ENCODE measurements around the gene DENND4C. TPM values are rescaled to one million over a fixed set of nuclear protein-coding genes. Genes with fewer than 3 reads are reported as not detected.
"Not testable (repeated sequence)": the region's sequence is repeated elsewhere in the genome, so short reads cannot be mapped to it uniquely, and the experiment has no call there.

Gene DENND4C
- total RNA-seq, 1 donor from 2014 or later = 41.7 TPM

DNA sequence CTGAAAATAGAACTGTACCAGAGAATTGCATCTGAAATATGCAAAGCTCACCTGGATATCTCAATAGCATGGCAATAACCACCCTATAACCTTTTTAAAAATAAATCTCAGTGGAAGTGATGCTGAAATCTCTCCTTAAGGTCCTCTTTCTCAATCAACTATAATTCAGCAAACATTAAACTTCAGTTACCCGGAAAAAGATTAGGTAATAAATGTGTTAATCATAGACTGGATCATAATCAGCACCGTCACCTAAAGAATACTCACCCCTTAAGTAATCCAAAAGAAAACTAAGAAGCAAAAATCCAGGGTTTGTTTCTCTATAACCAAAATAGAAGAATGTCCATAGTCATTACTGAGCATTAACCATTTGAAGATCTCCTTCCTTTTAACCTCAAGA is 44.3 kb upstream of the DENND4C start:
- H3K27me3 ChIP-seq (ENCODE audit: control insufficient read depth, insufficient read depth, low read length) = no peaks in the 10 kb centered on the region
- H3K36me3 ChIP-seq (ENCODE audit: control insufficient read depth, insufficient read depth, low read length) = no peaks in the 10 kb centered on the region
- TF ChIP-seq, protein P1, sequence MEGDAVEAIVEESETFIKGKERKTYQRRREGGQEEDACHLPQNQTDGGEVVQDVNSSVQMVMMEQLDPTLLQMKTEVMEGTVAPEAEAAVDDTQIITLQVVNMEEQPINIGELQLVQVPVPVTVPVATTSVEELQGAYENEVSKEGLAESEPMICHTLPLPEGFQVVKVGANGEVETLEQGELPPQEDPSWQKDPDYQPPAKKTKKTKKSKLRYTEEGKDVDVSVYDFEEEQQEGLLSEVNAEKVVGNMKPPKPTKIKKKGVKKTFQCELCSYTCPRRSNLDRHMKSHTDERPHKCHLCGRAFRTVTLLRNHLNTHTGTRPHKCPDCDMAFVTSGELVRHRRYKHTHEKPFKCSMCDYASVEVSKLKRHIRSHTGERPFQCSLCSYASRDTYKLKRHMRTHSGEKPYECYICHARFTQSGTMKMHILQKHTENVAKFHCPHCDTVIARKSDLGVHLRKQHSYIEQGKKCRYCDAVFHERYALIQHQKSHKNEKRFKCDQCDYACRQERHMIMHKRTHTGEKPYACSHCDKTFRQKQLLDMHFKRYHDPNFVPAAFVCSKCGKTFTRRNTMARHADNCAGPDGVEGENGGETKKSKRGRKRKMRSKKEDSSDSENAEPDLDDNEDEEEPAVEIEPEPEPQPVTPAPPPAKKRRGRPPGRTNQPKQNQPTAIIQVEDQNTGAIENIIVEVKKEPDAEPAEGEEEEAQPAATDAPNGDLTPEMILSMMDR (IDR thresholded peaks at IDR 0.05; ENCODE audit: insufficient read depth, low read length, poor library complexity, severe bottlenecking) = no peak
- DNase-seq (ENCODE audit: low read depth) = no peak
- no peak overlapping the region for H3K4me3 ChIP-seq (ENCODE audit: low read depth, low read length)

DNA sequence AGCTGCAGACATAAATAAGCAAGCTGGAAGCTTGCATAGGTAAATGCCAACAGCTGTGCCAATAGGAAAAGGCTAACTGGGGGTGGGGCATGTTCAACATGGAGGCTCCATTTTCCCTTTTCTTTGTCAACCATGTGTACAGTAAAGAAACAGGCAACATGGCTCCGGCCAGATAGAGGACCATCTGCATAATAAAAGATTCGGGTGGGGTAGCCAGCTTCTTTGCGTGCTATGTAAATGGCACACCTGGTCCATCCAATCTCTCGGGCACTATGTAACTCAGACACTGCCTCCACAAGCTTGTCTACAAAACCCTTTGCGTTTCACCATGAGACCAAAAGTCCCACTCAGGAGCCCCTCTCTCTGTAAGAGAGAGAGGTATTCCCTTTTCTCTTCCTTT is 41.7 kb upstream of the DENND4C start:
- TF ChIP-seq, protein P1 (IDR thresholded peaks at IDR 0.05; ENCODE audit: insufficient read depth, low read length, poor library complexity, severe bottlenecking) = no peak
- Histone ChIP-seq H3K27me3 (ENCODE audit: control insufficient read depth, insufficient read depth, low read length) (no peaks in the 10 kb centered on the region), H3K4me3 (ENCODE audit: low read depth, low read length) (no peak overlapping the region), H3K36me3 (ENCODE audit: control insufficient read depth, insufficient read depth, low read length) (no peaks in the 10 kb centered on the region)
- no peak for DNase-seq (ENCODE audit: low read depth)

DNA sequence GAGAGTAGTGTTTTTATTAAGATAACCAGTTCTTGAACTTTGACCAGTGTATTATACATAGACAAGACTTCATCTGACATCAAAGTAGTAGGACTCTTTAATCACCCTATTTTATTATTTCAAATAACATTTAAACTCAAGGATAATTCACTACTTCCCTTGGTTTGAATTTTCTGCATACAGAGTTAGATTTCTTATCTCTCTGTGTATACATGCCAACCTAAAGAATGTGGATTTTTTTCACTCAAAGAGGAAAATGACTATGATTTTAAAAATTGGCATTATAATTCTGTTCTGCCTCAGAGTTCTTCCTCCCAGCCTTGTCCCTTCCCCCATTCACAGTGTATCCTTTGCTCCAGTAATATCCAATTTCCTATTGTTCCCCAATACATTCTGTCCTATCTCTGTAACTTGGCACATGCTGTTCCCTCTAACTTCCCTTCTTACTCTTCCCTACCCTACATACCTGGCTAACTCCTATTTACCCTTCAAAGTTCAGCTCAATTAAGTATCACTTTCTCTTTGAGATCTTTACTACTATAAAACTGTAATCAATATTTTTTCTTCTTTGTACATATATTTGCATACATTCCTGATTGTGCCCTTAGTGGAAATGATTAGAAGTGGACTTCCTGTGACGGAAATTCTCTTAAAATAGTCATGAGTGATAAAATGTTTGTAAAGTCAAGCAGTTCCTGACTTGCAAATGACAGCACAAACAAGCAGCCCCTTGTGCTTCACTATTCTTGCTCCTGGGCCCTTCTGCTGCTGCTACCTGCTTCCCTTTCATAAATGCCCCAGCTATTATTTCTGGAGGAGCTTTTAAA is 38.1 kb upstream of the DENND4C start:
- DNase-seq (ENCODE audit: low read depth) = no peak
- no peaks in the 10 kb centered on the region for H3K27me3 ChIP-seq (ENCODE audit: control insufficient read depth, insufficient read depth, low read length)
- TF ChIP-seq, protein P1 (IDR thresholded peaks at IDR 0.05; ENCODE audit: insufficient read depth, low read length, poor library complexity, severe bottlenecking) = no peak
- no peak overlapping the region for H3K4me3 ChIP-seq (ENCODE audit: low read depth, low read length)
- no peaks in the 10 kb centered on the region for H3K36me3 ChIP-seq (ENCODE audit: control insufficient read depth, insufficient read depth, low read length)

DNA sequence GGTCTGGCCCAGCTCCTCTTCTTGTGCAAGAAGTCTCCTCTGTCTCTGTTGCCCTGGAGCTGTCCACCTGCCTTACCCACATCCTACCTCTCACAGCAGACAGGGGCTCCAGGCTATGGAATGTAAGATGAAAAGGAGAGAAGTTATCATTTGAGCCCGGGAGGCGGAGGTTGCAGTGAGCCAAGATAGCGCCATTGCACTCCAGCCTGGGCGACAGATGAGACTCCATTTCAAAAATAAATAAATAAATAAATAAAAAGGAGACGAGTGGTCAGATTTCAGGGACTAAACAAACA is 37.5 kb upstream of the DENND4C start:
- TF ChIP-seq, protein P1 (IDR thresholded peaks at IDR 0.05; ENCODE audit: insufficient read depth, low read length, poor library complexity, severe bottlenecking) = no peak
- H3K27me3 ChIP-seq (ENCODE audit: control insufficient read depth, insufficient read depth, low read length) = no peaks in the 10 kb centered on the region
- DNase-seq (ENCODE audit: low read depth) = no peak
- H3K36me3 ChIP-seq (ENCODE audit: control insufficient read depth, insufficient read depth, low read length) = no peaks in the 10 kb centered on the region
- no peak overlapping the region for H3K4me3 ChIP-seq (ENCODE audit: low read depth, low read length)

DNA sequence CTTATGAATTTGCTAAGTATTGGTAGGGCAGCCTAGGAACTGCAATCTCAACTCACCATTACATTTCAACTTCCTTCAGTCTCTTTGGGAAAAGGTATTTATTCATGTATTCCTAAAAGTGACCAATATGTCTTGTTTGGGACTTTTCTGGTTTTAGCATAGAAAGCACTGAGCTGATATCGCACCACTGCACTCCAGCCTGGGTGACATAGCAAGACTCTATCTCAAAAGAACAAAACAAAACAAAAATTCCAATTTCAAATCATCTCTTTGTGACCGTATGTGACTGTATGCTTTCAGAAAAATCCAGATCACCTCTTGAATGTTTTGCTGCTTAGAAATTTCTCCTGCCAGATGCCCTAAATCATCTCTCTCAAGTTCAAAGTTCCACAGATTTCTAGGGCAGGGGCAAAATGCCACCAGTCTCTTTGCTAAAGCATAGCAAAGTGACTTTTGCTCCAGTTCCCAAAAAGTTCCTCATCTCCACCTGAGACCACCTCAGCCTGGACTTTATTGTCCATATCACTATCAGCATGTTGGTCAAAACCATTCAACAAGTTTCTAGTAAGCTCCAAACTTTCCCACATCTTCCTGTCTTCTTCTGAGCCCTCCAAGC is 37.0 kb upstream of the DENND4C start:
- not testable (repeated sequence) for H3K4me3 ChIP-seq (ENCODE audit: low read depth, low read length); H3K36me3 ChIP-seq (ENCODE audit: control insufficient read depth, insufficient read depth, low read length); H3K27me3 ChIP-seq (ENCODE audit: control insufficient read depth, insufficient read depth, low read length); DNase-seq (ENCODE audit: low read depth)

DNA sequence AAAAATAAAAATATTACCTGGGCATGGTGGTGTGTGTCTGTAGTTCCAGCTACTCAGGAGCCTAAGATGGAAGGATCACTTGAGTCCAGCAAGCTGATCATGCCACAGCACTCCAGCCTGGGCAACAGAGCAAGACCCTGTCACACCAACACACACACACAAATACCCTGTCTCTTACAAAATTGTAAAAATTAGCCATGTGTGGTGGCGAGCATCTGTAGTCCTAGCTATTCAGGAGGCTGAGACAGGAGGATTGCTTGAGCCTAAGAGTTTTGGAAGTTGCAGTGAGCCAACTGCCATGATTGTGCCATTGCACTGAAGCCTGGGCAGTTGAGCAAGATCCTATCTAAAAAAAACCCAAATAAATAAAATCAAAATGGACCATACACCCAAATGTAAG is 32.1 kb upstream of the DENND4C start:
- no peak overlapping the region for H3K4me3 ChIP-seq (ENCODE audit: low read depth, low read length)

More for the DNA sequence above, 32.1 kb upstream of the DENND4C start:
- no peaks in the 10 kb centered on the region for H3K36me3 ChIP-seq (ENCODE audit: control insufficient read depth, insufficient read depth, low read length)
- H3K27me3 ChIP-seq (ENCODE audit: control insufficient read depth, insufficient read depth, low read length) = no peaks in the 10 kb centered on the region
- no peak for DNase-seq (ENCODE audit: low read depth)
- TF ChIP-seq, protein P1 (IDR thresholded peaks at IDR 0.05; ENCODE audit: insufficient read depth, low read length, poor library complexity, severe bottlenecking) = no peak
